Erythroblast (primary cell): ENCODE results near the gene CFAP161.

Experiments
- GATA1 ChIP-seq: IDR thresholded peaks from 2 replicates; pipeline ENCODE4 v1.6.1; 2011; ENCODE audit warnings: low read depth, mild to moderate bottlenecking, control low read depth, low read length, moderate library complexity
- POLR2A ChIP-seq: IDR thresholded peaks from 2 replicates; pipeline ENCODE4 v1.6.1; 2011; ENCODE audit warnings: mild to moderate bottlenecking, low read length

DNA sequence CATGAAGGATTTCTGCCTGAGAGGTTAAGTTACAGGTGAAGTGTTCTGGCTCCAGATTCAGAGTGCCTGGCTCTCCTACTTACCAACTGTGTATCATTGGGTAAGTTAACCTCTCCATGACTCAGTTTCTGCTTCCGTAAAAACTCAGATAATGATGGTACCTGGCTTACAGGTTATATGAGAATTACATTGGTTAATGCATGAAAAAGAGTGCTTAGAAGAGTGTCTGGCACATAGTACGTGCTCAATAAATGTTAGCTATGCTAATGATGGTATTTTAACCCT lies 23.8 kb downstream of the CFAP161 start:
- no peak for TF ChIP-seq POLR2A
- no peak for TF ChIP-seq GATA1
